Brain pericyte (primary cell): ENCODE measurements around the gene F2RL1.
"Not testable (repeated sequence)": the region's sequence is repeated elsewhere in the genome, so short reads cannot be mapped to it uniquely, and the experiment has no call there.

Source experiments
- DNase-seq: peaks from one replicate; pipeline ENCODE4 v3.0.0-alpha.2; 2012; ENCODE audit warnings: low read depth, low spot score

Gene F2RL1

DNA sequence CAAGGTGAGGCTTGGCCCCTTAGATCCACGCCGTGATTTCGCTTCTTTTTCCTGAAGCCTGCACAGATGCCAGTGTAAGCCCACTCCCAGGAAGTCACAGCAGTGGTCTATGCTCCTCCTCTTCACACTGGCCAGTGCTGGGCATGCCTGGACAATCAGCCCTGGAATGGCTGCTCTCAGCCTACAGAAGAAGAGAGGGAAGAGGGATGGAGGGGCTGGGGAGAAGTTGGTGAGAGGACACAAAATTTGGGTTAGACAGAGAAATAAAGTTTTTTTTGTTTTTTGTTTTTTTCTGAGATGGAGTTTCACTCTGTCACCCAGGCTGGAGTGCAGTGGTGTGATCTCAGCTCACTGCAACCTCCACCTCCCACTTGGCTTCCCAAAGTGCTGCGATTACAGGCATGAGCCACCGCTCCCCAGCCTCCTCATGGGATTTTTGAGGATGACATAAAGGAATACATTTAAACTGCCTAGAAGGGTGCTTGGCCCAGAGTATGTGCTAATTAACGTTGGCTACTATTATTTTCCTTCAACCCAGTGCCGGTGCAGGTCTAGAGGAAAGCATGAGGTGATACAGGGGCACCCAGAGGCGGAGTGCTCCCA lies 31.8 kb downstream of the F2RL1 start:
- no peak for DNase-seq

DNA sequence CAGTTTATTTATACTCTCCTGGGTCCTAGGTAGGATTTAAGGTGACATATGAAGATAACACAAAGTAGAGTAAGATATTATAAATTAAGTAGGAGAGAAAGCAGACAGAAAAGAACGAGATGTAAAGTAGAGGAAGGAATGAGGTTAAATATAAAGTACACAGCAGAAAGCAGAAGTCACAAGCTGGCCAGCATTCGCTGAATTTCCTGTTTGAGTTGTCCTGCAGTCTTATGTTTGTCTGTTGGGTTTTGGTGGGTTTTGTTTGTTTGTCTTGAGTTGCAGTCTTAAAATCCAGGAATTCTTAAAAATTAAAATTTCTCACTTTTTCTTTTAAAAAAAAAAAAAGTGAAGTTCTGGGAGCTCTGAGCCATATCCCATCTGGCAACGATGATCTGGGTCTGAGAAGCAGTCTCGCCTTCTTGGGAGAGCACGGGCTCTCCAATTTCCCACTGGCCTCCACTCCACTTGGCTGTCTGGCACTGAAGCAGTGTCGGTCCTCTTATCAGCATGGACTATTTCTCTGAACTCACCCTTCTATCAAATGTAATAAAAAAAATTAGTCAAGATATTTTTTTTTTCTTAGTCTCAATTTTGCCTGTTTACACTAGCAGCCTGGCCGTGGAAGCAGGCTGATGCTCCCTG lies 33.0 kb downstream of the F2RL1 start:
- DNase-seq, result no peak

DNA sequence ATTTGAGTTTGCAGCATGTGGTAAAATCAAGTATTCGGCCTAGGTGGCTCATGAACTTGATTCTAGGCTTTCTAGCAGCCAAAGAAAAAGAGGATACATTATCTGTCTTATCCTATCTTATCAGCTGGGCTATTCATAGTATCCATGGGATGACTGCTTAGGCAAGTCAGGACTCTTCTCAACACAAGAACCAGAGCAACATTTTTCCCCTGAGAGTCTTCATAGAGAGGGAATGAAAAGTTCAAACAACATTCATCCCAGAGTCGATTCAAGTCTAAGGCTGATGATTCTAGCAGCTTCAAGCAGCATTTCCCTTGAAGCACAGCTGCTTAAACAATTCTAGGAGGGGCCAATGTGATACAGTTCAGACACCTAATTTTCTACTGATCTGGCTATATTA lies 33.9 kb downstream of the F2RL1 start:
- DNase-seq, result no peak

DNA sequence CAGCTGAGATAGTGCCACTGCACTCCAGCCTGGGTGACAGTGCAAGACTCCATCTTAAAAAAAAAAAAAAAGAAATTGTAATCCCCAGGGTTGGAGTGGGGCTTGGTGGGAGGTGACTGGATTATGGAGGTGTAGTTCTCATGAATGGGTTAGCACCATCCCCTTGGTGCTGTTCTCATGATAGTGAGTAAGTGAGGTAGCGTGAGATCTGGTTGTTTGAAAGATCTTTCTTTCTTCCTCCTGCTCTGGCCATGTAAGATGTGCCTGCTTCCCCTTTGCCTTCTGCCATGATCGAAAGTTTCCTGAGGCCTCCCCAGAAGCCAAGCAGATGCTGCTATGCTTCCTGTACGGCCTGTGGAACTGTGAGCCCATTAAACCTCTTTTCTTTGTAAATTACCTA lies 34.9 kb downstream of the F2RL1 start:
- DNase-seq, result not testable (repeated sequence)

DNA sequence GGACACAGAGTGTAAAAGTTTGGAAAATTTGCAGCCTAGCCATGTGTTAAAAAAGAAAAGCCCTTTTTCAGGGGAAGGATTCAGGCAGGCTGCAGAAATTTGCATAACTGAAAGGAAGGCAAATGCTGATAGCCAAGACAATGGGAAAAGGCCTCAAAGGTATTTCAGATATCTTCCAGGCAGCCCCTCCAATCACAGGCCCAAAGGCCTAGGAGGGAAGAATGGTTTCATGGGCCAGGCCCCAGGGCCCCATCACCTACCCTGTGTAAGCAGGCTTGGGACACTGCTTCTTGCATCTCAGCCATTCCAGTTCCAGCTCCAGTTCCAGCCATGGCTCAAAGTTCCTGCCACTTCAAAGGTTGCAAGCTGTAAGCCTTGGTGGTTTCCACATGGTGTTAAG lies 35.8 kb downstream of the F2RL1 start:
- no peak for DNase-seq

DNA sequence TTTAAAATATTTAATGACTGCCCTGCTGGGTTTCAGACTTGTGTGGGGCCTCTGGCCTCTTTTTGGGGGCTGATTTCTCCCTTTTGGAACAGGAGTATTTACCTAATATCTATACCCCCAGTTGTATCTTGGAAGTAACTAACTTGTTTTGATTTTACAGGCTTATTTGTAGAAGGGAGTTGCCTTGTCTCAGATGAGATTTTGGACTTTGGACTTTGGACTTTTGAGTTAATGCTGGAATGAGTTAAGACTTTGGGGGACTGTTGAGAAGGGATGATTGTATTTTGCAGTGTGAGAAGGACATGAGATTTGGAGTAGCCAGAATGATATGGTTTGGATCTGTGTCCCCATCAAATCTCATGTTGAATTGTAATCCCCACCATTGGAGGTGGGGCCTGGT lies 36.7 kb downstream of the F2RL1 start:
- not testable (repeated sequence) for DNase-seq

DNA sequence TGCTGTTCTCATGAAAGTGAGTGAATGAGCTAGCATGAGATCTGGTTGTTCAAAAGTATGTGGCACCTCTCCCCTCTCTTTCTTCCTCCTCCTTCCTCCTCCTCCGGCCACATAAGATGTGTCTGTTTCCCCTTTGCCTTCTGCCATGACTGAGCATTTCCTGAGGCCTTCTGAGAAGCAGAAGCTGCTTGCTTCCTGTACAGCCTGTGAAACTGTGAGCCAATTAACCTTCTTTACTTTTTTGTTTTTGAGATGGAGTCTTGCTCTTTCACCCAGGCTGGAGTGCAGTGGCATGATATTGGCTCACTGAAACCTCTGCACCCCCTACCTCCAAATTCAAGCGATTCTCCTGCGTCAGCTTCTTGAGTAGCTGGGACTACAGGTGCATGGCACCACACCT lies 37.1 kb downstream of the F2RL1 start:
- DNase-seq, result no peak

DNA sequence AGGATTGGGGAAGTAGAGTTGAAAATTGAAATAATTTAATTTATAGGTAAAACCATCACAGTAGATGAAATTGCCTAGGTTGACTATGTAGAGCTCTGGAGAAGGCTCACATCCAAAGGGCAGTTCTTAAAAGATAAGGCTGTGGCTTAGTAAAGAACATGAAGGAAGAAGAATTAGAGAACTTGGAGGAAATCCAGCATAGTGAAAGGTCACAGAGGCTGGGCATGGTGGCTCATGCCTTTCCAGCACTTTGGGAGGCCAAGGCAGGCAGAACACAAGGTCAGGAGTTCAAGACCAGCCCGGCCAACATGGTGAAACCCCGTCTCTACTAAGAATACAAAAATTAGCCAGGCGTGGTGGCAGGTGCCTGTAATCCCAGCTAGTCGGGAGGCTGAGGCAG lies 38.0 kb downstream of the F2RL1 start:
- DNase-seq, result not testable (repeated sequence)

DNA sequence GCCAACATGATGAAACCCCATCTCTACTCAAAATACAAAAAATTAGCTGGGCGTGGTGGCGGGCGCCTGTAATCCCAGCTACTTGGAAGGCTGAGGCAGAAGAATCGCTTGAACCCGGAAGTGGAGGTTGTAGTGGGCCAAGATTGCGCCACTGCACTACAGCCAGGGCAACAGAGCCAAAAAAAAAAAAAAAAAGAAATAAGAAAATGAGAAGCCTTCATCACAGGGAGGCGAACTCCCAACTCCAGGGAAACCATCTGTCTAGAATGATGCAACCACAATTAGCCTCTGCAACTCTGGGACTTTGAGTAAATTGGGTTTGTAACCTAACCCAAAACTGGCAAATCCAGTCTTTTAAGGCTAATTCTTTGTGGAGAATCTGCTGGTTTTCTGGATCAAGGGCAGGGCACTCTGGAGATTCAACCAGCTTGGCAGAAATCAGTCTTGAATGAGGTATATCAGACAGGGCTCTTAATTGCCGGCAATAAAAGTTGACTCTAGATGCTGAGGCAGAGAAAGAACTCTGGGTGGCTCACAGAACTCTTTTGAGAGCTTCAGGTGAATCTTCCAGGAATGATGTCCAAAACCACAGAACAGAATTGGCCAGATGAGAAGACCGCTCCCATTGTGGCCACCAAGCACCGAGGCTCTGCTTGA lies 40.9 kb downstream of the F2RL1 start:
- no peak for DNase-seq

DNA sequence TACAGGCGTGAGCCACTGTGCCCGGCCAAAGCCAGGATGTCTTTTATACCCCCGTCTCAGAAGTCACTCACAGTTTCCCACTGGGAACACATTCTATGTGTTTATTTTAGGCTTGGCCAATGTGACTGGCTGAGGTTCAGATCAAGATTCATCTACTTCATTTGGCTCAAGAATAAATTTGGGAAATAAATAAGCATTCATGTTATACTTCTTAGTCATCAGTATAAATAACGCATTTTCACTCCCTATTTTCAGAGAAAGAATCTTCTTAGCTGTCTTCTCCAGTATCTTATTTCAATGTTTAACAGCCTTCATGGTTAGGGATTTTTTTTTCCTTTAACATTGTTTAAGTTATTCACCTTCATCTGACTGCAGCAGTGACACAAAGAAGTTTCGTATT lies 42.8 kb downstream of the F2RL1 start:
- DNase-seq, result no peak

DNA sequence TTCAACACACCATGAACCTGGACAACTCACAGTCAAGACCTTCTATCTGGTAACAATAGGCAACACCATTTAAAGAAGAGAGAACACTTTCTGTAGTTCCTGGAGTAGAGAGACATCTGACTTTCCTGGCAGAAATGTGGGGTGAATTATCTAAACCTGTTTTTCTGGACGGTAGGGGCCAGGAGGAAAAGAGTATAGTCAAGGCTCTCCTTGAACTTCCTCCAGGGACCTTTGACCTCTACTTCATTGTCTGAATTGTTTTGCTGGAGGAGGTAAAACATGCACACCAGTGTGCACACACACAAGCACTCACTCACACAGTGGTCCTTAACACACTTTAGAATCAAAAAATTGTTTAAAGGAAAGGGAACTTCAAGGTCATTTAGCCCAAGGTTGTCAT lies 44.2 kb downstream of the F2RL1 start:
- DNase-seq, result no peak

DNA sequence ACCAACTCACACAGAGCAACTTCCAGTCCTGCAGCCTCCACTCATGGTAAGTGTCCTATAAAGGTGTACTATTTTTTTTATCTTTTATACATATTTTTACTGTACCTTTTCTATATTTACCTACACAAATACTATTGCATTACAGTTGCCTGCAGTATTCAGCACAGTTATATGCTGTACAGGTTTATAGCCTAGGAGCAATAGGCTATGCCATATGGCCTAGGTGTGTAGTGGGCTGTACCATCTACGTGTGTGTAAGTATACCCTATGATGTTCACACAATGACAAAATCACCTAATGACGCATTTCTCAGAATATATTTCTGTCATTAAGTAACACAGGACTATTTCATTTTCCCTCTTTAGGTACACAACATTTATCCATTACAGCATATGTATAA lies 47.7 kb downstream of the F2RL1 start:
- no peak for DNase-seq

DNA sequence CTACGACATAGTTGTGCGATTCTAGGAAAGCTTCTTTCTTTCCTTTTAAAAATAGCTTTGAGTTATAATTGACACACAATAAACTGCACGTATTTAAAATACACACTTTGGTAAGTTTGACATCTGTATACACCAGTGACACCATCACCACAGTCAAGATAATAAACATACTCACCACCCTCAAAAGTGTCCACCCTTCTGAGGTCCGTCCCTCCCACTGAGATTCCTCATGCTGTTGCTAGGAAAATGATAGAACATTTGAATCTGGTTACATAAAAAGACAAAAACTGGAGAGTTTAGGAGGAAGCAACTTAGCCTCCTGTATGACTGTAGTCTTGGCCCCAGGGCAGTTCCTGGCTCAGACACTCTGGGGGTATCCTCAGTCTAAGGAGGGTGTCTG lies 48.2 kb downstream of the F2RL1 start:
- DNase-seq, result no peak

DNA sequence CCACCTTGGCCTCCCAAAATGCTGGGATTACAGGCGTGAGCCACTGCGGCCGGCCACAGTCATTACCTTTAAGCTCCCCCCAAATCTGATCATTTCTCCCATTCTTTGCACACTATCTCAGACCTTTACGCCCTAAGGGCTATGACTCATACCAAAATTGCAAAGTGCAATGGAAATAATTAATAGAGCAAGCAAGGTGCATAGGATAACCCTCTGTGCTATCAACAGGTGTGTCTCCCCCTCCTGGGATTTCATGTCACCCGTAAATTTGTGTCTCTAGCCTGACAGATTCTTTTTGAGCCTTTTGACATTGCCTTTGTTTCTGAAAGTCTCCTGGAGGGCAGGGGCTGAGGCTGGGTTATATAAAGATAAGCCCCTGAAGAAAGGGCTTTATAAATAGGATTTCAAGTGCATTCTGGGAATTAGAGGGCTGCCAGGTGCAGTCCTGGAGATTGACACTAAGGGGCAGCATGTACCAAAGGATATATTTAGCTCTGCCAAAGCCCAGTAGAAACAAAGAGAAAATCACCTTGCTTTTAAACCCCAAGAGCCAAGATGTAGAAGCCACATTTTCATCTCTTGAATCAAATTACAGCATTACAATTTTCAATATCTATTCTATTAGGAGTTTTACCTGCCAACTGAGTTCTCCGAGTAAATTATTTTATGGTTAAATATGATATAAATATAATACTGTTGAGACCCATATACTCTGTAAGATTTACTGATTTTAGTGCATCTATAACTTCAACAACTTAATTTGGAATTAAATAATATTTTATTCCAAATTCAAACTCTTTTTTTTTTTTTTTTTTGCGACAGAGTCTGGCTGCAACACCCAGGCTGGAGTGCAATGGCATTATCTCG lies 49.2 kb downstream of the F2RL1 start:
- peak; percentile 59 for DNase-seq

DNA sequence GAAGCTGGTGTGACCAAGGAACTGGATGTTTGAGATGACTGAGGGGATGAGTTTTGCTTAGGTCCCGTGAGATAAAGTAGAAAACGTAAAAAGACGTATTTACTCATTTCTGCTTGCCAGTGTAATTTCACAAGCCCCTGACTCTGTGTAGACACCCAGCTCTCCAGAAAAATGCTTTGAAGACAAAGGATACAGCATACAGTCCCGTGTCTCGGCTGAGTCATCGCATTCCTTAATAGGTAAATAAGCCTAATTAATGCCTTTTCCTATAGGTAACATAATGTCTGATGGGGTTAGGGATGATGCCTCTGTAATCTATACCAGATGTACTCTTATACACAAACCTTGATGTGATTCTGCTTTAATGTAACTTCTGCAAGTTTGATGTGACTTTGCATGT lies 51.2 kb downstream of the F2RL1 start:
- no peak for DNase-seq

DNA sequence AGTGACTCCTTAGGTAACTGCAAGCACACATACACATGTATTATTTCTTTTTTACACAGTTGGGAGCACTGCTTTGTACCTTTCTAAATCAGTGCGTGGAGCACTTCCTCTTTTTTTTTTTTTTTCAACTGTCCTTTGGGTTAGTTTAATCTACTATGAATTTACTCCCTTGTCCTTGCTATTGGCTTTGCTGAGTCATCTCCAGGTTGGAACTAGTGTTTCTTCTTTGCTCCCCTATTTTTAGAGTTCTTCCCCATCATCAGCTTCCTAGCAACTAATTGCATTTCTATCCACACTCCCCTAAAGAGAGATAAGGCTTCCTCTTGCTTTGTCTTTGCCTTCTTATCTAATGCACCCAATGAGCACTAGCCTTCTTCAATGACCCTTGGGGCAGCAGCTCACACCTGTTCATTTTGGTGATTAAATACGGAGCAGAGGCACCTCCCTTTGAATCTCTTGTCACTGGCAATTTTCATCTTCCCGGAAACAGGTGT lies 55.3 kb downstream of the F2RL1 start:
- no peak for DNase-seq
